Measurements from ENCODE around the gene TEAD3. TPM values are rescaled to one million over a fixed set of nuclear protein-coding genes. Genes with fewer than 3 reads are reported as not detected.
A peak's percentile ranks its signal among the peaks of the same experiment; 100 is the strongest.

The TEAD3 gene
- total and polyA plus RNA-seq, 7 donors = 14.4 to 95.8 (median 50.4) TPM

- Histone ChIP-seq H3K27ac (peak overlapping the region; percentile 100), H3K4me1 (peaks cover 0 to 88% (median 78%) of the 10 kb centered on the region in 4 donors), H3K9me3 (no peaks in the 10 kb centered on the region), H3K27me3 (no peaks in the 10 kb centered on the region), H3K4me3 (peak overlapping the region; percentile 97 to 100 (median 98)), H3K36me3 (no peaks in the 10 kb centered on the region)
- TF ChIP-seq POLR2AphosphoS5 (IDR thresholded peaks at IDR 0.05) (peak in 2 of 4 donors; percentile 34 to 42), EP300 (IDR thresholded peaks at IDR 0.05) (no peak)
- TF ChIP-seq, protein P1, sequence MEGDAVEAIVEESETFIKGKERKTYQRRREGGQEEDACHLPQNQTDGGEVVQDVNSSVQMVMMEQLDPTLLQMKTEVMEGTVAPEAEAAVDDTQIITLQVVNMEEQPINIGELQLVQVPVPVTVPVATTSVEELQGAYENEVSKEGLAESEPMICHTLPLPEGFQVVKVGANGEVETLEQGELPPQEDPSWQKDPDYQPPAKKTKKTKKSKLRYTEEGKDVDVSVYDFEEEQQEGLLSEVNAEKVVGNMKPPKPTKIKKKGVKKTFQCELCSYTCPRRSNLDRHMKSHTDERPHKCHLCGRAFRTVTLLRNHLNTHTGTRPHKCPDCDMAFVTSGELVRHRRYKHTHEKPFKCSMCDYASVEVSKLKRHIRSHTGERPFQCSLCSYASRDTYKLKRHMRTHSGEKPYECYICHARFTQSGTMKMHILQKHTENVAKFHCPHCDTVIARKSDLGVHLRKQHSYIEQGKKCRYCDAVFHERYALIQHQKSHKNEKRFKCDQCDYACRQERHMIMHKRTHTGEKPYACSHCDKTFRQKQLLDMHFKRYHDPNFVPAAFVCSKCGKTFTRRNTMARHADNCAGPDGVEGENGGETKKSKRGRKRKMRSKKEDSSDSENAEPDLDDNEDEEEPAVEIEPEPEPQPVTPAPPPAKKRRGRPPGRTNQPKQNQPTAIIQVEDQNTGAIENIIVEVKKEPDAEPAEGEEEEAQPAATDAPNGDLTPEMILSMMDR (IDR thresholded peaks at IDR 0.05) = no peak
- 83 to 86% methylated on average over 28 of the region's 28 CpGs for WGBS, 2 donors
- DNase-seq = peak; percentile 75
- intact Hi-C loops (cut with DNase I) = no loop called here
Measured at GRCh38 chr6:35493307-35493983, 3.4 kb downstream of the TEAD3 start.

DNA sequence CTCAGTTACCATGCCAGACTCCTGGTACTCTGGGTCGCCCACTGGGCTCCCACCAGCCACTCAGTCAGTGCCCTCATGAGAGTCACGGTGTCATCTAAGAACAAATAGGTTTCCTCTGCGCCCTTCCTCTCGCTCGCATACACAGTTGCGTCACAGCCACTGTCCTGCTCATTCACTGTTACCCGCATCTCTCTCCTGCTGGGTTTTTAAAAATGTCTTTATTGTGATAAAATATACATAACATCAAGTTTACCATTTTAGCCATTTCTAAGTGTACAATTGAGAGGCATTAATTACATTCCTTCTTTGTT is 4.0 kb downstream of the TEAD3 start:
- DNase-seq = peak; percentile 83
- H3K4me3 ChIP-seq = peak overlapping the region; percentile 1 to 99 (median 98)
- intact Hi-C loops (cut with DNase I) = no loop called here
- no peaks in the 10 kb centered on the region for H3K36me3 ChIP-seq
- no peaks in the 10 kb centered on the region for H3K9me3 ChIP-seq
- H3K27me3 ChIP-seq = no peaks in the 10 kb centered on the region
- 81 to 82% methylated on average over 7 of the region's 7 CpGs for WGBS, 2 donors
- TF ChIP-seq POLR2A (IDR thresholded peaks at IDR 0.05) (peak in 1 of 2 donors; percentile 10), POLR2AphosphoS5 (IDR thresholded peaks at IDR 0.05) (peak; percentile 20 to 71 (median 49))
- TF ChIP-seq, protein P1 (IDR thresholded peaks at IDR 0.05) = no peak
- H3K27ac ChIP-seq = peak overlapping the region; percentile 100
- peaks cover 0 to 88% (median 78%) of the 10 kb centered on the region in 4 donors for H3K4me1 ChIP-seq

DNA sequence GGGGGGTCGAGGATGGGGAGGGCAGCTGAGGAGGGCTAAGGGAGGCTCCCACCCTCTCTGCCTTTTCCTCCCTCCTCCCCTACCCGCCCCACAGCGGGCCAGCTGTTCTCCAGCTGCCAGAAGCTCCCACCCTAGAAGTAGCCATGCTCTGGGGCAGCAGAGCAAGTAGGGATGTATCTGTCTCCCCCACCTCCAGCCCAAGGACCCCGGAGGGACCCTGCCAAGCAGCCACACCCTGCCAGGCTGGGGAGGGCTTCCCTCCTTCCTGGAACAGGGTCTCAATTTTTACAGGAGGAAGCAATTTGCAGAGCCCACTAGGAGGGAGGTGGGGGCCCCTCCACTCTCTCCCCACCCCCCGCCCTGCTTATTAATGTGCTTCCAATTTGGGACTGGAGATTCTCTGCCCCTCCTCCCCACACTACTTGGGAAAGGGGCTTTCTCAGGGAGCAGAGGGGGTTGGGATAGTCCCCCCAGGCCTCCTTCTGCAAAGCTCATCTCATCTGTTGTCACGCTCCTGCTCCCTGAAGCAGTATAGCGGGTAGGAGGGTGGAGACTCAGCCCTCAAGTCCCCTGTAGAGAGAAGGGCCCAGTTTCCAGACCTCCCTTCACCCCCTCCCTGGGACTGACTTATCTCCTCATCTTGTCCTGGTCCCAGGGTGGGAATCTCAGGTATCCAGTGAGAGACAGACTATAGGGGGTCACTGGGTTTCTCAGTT is 4.5 kb downstream of the TEAD3 start:
- peak overlapping the region; percentile 100 for H3K27ac ChIP-seq
- 46 to 68% methylated on average over 7 of the region's 7 CpGs for WGBS, 2 donors
- TF ChIP-seq POLR2AphosphoS5 (IDR thresholded peaks at IDR 0.05) (peak in 1 of 4 donors; percentile 18), EP300 (IDR thresholded peaks at IDR 0.05) (no peak)
- TF ChIP-seq, protein P1 (IDR thresholded peaks at IDR 0.05) = no peak
- no peaks in the 10 kb centered on the region for H3K27me3 ChIP-seq
- H3K4me1 ChIP-seq = peaks cover 0 to 88% (median 80%) of the 10 kb centered on the region in 4 donors
- no peak for DNase-seq
- H3K36me3 ChIP-seq = no peaks in the 10 kb centered on the region
- H3K9me3 ChIP-seq = no peaks in the 10 kb centered on the region
- intact Hi-C loops (cut with DNase I) = no loop called here
- H3K4me3 ChIP-seq = peak overlapping the region; percentile 9 to 99 (median 98)

DNA sequence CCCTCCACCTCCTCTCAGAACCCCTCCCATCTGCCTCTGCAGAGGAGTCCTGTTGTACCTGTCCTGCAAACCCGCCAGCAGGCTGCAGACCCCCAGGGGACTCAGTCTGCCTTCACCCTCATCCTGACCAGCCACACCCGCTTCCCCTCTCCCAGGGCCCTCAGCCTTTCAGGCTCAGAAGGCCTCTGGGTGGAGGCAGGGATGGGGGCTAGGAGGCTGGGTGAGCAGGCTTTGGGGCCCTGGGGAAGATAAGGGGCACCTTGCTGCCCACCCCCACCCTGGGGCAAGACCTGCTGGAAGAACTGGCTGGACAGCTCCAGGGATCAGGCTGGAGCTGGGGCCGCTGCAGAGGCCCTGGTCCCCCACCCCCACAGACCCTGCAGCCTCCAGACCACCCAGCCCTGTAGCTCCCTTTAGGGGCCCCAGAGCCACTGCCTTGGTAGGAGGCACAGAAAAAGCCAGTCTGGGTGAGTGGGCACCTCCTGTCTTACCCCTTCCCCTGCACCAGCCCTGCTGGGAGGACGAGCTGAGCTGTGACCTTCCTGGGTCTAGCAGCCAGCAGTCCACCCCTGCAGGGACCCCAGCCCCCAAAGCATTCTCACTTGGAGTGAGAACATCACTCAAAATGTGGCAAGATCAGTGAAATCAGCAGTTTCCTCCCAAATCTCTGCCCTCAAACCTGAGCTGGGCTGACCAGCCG is 5.2 kb downstream of the TEAD3 start:
- Histone ChIP-seq H3K36me3 (no peaks in the 10 kb centered on the region), H3K4me1 (peaks cover 0 to 92% (median 87%) of the 10 kb centered on the region in 4 donors), H3K27me3 (no peaks in the 10 kb centered on the region), H3K4me3 (peak overlapping the region; percentile 9 to 99 (median 98)), H3K27ac (peak overlapping the region; percentile 100), H3K9me3 (no peaks in the 10 kb centered on the region)
- no peak for TF ChIP-seq POLR2A (IDR thresholded peaks at IDR 0.05)
- TF ChIP-seq POLR2AphosphoS5 (IDR thresholded peaks at IDR 0.05) = no peak
- no peak for TF ChIP-seq EP300 (IDR thresholded peaks at IDR 0.05)
- TF ChIP-seq, protein P1 (IDR thresholded peaks at IDR 0.05) = no peak
- 49 to 65% methylated on average over 5 of the region's 5 CpGs for WGBS, 2 donors
- no peak for DNase-seq
- intact Hi-C loops (cut with DNase I) = loop anchor here (2.0 kb wide), 1 partner anchor 237 kb away; no protein-coding TSS in a partner anchor

All from sigmoid colon (tissue), 7 donors.